GM18867 (cell line): ENCODE results near the gene ADARB2.
A peak's percentile ranks its signal among the peaks of the same experiment; 100 is the strongest.
"Not testable (repeated sequence)": the region's sequence is repeated elsewhere in the genome, so short reads cannot be mapped to it uniquely, and the experiment has no call there.

Source experiments
- ATAC-seq: cut with Tn5 transposase; IDR thresholded peaks from one replicate; pipeline ENCODE4 v1.9.1; 2021; ENCODE audit warnings: mild to moderate bottlenecking, moderate library complexity; ENCODE audit not compliant: unreplicated experiment

Gene ADARB2

GRCh38 chr10:1169186-1169885 lies 568.0 kb downstream of the ADARB2 start:
- ATAC-seq, result no peak

GRCh38 chr10:1168763-1169162 lies 568.6 kb downstream of the ADARB2 start:
- ATAC-seq, result no peak

GRCh38 chr10:1166828-1167275 lies 570.5 kb downstream of the ADARB2 start:
- ATAC-seq, result no peak

GRCh38 chr10:1166101-1166827 lies 571.1 kb downstream of the ADARB2 start:
- no peak for ATAC-seq

GRCh38 chr10:1163831-1164230 lies 573.5 kb downstream of the ADARB2 start:
- no peak for ATAC-seq

- no peak for ATAC-seq
These were observed 574.1 kb downstream of the ADARB2 start for GRCh38 chr10:1163204-1163660.

GRCh38 chr10:1162481-1163203 lies 574.7 kb downstream of the ADARB2 start:
- no peak for ATAC-seq

GRCh38 chr10:1161315-1161673 lies 576.0 kb downstream of the ADARB2 start:
- ATAC-seq, result peak; percentile 76

- peak; percentile 27 for ATAC-seq
These were observed 576.6 kb downstream of the ADARB2 start for GRCh38 chr10:1160561-1161314.

GRCh38 chr10:1159131-1160061 lies 577.9 kb downstream of the ADARB2 start:
- ATAC-seq, result no peak

GRCh38 chr10:1158536-1158935 lies 578.8 kb downstream of the ADARB2 start:
- ATAC-seq, result not testable (repeated sequence)

GRCh38 chr10:1158066-1158465 lies 579.3 kb downstream of the ADARB2 start:
- ATAC-seq, result no peak

GRCh38 chr10:1157615-1157933 lies 579.8 kb downstream of the ADARB2 start:
- ATAC-seq, result no peak

GRCh38 chr10:1156921-1157614 lies 580.3 kb downstream of the ADARB2 start:
- no peak for ATAC-seq

GRCh38 chr10:1156616-1156886 lies 580.8 kb downstream of the ADARB2 start:
- no peak for ATAC-seq

- no peak for ATAC-seq
These were observed 581.3 kb downstream of the ADARB2 start for GRCh38 chr10:1155791-1156615.

GRCh38 chr10:1154531-1155295 lies 582.6 kb downstream of the ADARB2 start:
- no peak for ATAC-seq

GRCh38 chr10:1153805-1154351 lies 583.4 kb downstream of the ADARB2 start:
- ATAC-seq, result no peak
